Ascending aorta (tissue), 2 donors: ENCODE measurements around the gene SRSF10. TPM values are rescaled to one million over a fixed set of nuclear protein-coding genes. Genes with fewer than 3 reads are reported as not detected.

ENCODE experiments used
- DNase-seq, 2 donors: peaks; one replicate each; pipeline ENCODE4 v3.0.0-alpha.2; 2019; ENCODE audit warnings: low spot score in 2 of 2
- H3K27ac ChIP-seq, 2 donors: fragments of 200-600 bp; sonication (generic); one replicate each; pipeline ENCODE4 v1.5.1; 2016 to 2017; ENCODE audit warnings: mild to moderate bottlenecking in 1 of 2
- H3K27me3 ChIP-seq: fragments of 200-600 bp; sonication (generic); one replicate; pipeline ENCODE4 v1.5.1; 2017
- H3K36me3 ChIP-seq, 2 donors: fragments of 200-600 bp; sonication (generic); one replicate each; pipeline ENCODE4 v1.5.1; 2016
- H3K4me1 ChIP-seq, 2 donors: fragments of 200-600 bp; sonication (generic); one replicate each; pipeline ENCODE4 v1.5.1; 2016 to 2017; ENCODE audit warnings: mild to moderate bottlenecking in 1 of 2
- H3K4me3 ChIP-seq, 2 donors: fragments of 200-600 bp; sonication (generic); one replicate each; pipeline ENCODE4 v1.5.1; 2016 to 2017; ENCODE audit warnings: mild to moderate bottlenecking in 1 of 2
- H3K9me3 ChIP-seq, 2 donors: fragments of 200-600 bp; sonication (generic); one replicate each; pipeline ENCODE4 v1.5.1; 2016
- CTCF ChIP-seq, 3 experiments: fragments of 200-600 bp in 2 of 3; fragments of 450-650 bp in 1 of 3; sonication (generic) in 2 of 3; IDR thresholded peaks; one replicate each; pipeline ENCODE4 v1.5.1; 2016 to 2019; ENCODE audit warnings: antibody characterized with exemption in 3 of 3, mild to moderate bottlenecking in 1 of 3, moderate library complexity in 1 of 3
- intact Hi-C: fragments of 100-400 bp; cut with DNase I; formaldehyde crosslinking; loops from one replicate; pipeline ENCODE4 v1.15.1; 2023
- total RNA-seq: library from RNA; depleted of rRNA; stranded (reverse); fragments of >200 nt; gene quantifications from one replicate; pipeline ENCODE4 v1.1.0, GENCODE V29; 2016

SRSF10 gene
- total RNA-seq, 1 donor from 2014 or later, result 80.6 TPM

GRCh38 chr1:23979387-23979880 is 693 bp downstream of the SRSF10 start:
- intact Hi-C loops, result no loop called here
- H3K9me3 ChIP-seq, result no peaks in the 10 kb centered on the region
- H3K4me1 ChIP-seq, result peaks cover 3 to 26% of the 10 kb centered on the region in 2 donors
- no peak for DNase-seq
- H3K27me3 ChIP-seq, result no peaks in the 10 kb centered on the region
- peak overlapping the region; percentile 96 to 98 for H3K27ac ChIP-seq
- peak overlapping the region; percentile 90 to 91 for H3K4me3 ChIP-seq
- no peak for TF ChIP-seq CTCF (IDR thresholded peaks at IDR 0.05)
- no peaks in the 10 kb centered on the region for H3K36me3 ChIP-seq

- Histone ChIP-seq H3K9me3 (no peaks in the 10 kb centered on the region), H3K27ac (peak overlapping the region; percentile 23 to 96), H3K4me1 (peaks cover 3 to 24% of the 10 kb centered on the region in 2 donors), H3K4me3 (peak overlapping the region; percentile 90 to 91), H3K36me3 (peaks cover 3 to 6% of the 10 kb centered on the region in 2 donors), H3K27me3 (no peaks in the 10 kb centered on the region)
- DNase-seq, result no peak
- TF ChIP-seq CTCF (IDR thresholded peaks at IDR 0.05), result no peak
- intact Hi-C loops, result no loop called here
Observed at GRCh38 chr1:23978805-23979204, 1.3 kb downstream of the SRSF10 start.

- TF ChIP-seq CTCF (IDR thresholded peaks at IDR 0.05), result no peak
- Histone ChIP-seq H3K27ac (peak overlapping the region; percentile 35 to 96), H3K4me1 (peaks cover 3 to 24% of the 10 kb centered on the region in 2 donors), H3K4me3 (peak overlapping the region; percentile 10 to 91), H3K9me3 (no peaks in the 10 kb centered on the region), H3K27me3 (no peaks in the 10 kb centered on the region), H3K36me3 (peaks cover 6 to 14% of the 10 kb centered on the region in 2 donors)
- intact Hi-C loops, result no loop called here
- no peak for DNase-seq
Observed at GRCh38 chr1:23977854-23978191, 2.3 kb downstream of the SRSF10 start.

GRCh38 chr1:23977187-23977853 is 2.8 kb downstream of the SRSF10 start:
- no peaks in the 10 kb centered on the region for H3K27me3 ChIP-seq
- H3K4me3 ChIP-seq, result peak overlapping the region; percentile 9 to 91
- no peak for DNase-seq
- intact Hi-C loops, result no loop called here
- H3K27ac ChIP-seq, result peak overlapping the region; percentile 35 to 96
- no peak for TF ChIP-seq CTCF (IDR thresholded peaks at IDR 0.05)
- peaks cover 8 to 17% of the 10 kb centered on the region in 2 donors for H3K36me3 ChIP-seq
- peaks cover 3 to 24% of the 10 kb centered on the region in 2 donors for H3K4me1 ChIP-seq
- no peaks in the 10 kb centered on the region for H3K9me3 ChIP-seq

GRCh38 chr1:23967871-23968270 is 12.3 kb downstream of the SRSF10 start:
- Histone ChIP-seq H3K4me3 (no peak overlapping the region), H3K36me3 (peaks cover 43 to 49% of the 10 kb centered on the region in 2 donors), H3K27ac (no peak overlapping the region), H3K9me3 (no peaks in the 10 kb centered on the region), H3K4me1 (peaks cover 0 to 8% of the 10 kb centered on the region in 2 donors), H3K27me3 (no peaks in the 10 kb centered on the region)
- no peak for TF ChIP-seq CTCF (IDR thresholded peaks at IDR 0.05)
- intact Hi-C loops, result no loop called here
- no peak for DNase-seq
